ENCODE results near the gene FASTK. TPM values are rescaled to one million over a fixed set of nuclear protein-coding genes. Genes with fewer than 3 reads are reported as not detected.
A peak's percentile ranks its signal among the peaks of the same experiment; 100 is the strongest.

Gene FASTK
- total RNA-seq, 1 donor = 87.6 TPM

- no peak overlapping the region for H3K4me2 ChIP-seq (ENCODE audit: insufficient read depth, low read length)
- no peak for DNase-seq (ENCODE audit: insufficient read length, low spot score, missing footprints)
- H3K4me1 ChIP-seq (ENCODE audit: insufficient read depth, low read length) = no peaks in the 10 kb centered on the region
- H2AFZ ChIP-seq (ENCODE audit: low read length) = no peak overlapping the region
- H3K9me3 ChIP-seq (ENCODE audit: low read depth, low read length) = no peaks in the 10 kb centered on the region
- H4K20me1 ChIP-seq (ENCODE audit: insufficient read depth, low read length) = peaks cover 26% of the 10 kb centered on the region
- no peaks in the 10 kb centered on the region for H3K27me3 ChIP-seq (ENCODE audit: insufficient read depth, low read length)
- no peak overlapping the region for H3K4me3 ChIP-seq (ENCODE audit: insufficient read depth, low read length)
- H3K27ac ChIP-seq (ENCODE audit: low read depth, low read length) = no peak overlapping the region
- H3K36me3 ChIP-seq (ENCODE audit: insufficient read depth, low read length) = peaks cover 22% of the 10 kb centered on the region
- no peaks in the 10 kb centered on the region for H3K79me2 ChIP-seq (ENCODE audit: insufficient read depth, low read length)
- TF ChIP-seq, protein P1, sequence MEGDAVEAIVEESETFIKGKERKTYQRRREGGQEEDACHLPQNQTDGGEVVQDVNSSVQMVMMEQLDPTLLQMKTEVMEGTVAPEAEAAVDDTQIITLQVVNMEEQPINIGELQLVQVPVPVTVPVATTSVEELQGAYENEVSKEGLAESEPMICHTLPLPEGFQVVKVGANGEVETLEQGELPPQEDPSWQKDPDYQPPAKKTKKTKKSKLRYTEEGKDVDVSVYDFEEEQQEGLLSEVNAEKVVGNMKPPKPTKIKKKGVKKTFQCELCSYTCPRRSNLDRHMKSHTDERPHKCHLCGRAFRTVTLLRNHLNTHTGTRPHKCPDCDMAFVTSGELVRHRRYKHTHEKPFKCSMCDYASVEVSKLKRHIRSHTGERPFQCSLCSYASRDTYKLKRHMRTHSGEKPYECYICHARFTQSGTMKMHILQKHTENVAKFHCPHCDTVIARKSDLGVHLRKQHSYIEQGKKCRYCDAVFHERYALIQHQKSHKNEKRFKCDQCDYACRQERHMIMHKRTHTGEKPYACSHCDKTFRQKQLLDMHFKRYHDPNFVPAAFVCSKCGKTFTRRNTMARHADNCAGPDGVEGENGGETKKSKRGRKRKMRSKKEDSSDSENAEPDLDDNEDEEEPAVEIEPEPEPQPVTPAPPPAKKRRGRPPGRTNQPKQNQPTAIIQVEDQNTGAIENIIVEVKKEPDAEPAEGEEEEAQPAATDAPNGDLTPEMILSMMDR (IDR thresholded peaks at IDR 0.05; ENCODE audit: extremely low read depth, low read depth, low read length) = no peak
These were observed 42.7 kb upstream of the FASTK start for GRCh38 chr7:151123158-151123821.

- Histone ChIP-seq H3K9me3 (ENCODE audit: low read depth, low read length) (no peaks in the 10 kb centered on the region), H2AFZ (ENCODE audit: low read length) (no peak overlapping the region), H4K20me1 (ENCODE audit: insufficient read depth, low read length) (peaks cover 30% of the 10 kb centered on the region), H3K4me2 (ENCODE audit: insufficient read depth, low read length) (no peak overlapping the region), H3K27ac (ENCODE audit: low read depth, low read length) (no peak overlapping the region), H3K79me2 (ENCODE audit: insufficient read depth, low read length) (peaks cover 3% of the 10 kb centered on the region), H3K36me3 (ENCODE audit: insufficient read depth, low read length) (peaks cover 18% of the 10 kb centered on the region), H3K4me3 (ENCODE audit: insufficient read depth, low read length) (no peak overlapping the region), H3K27me3 (ENCODE audit: insufficient read depth, low read length) (no peaks in the 10 kb centered on the region), H3K4me1 (ENCODE audit: insufficient read depth, low read length) (no peaks in the 10 kb centered on the region)
- TF ChIP-seq, protein P1 (IDR thresholded peaks at IDR 0.05; ENCODE audit: extremely low read depth, low read depth, low read length) = no peak
- DNase-seq (ENCODE audit: insufficient read length, low spot score, missing footprints) = no peak
These were observed 42.2 kb upstream of the FASTK start for GRCh38 chr7:151122796-151123157.

- no peaks in the 10 kb centered on the region for H3K9me3 ChIP-seq (ENCODE audit: low read depth, low read length)
- peaks cover 22% of the 10 kb centered on the region for H3K36me3 ChIP-seq (ENCODE audit: insufficient read depth, low read length)
- H3K27ac ChIP-seq (ENCODE audit: low read depth, low read length) = no peak overlapping the region
- H2AFZ ChIP-seq (ENCODE audit: low read length) = no peak overlapping the region
- H3K4me2 ChIP-seq (ENCODE audit: insufficient read depth, low read length) = no peak overlapping the region
- H4K20me1 ChIP-seq (ENCODE audit: insufficient read depth, low read length) = peaks cover 30% of the 10 kb centered on the region
- TF ChIP-seq, protein P1 (IDR thresholded peaks at IDR 0.05; ENCODE audit: extremely low read depth, low read depth, low read length) = no peak
- no peaks in the 10 kb centered on the region for H3K27me3 ChIP-seq (ENCODE audit: insufficient read depth, low read length)
- H3K4me3 ChIP-seq (ENCODE audit: insufficient read depth, low read length) = no peak overlapping the region
- DNase-seq (ENCODE audit: insufficient read length, low spot score, missing footprints) = no peak
- peaks cover 8% of the 10 kb centered on the region for H3K79me2 ChIP-seq (ENCODE audit: insufficient read depth, low read length)
- H3K4me1 ChIP-seq (ENCODE audit: insufficient read depth, low read length) = no peaks in the 10 kb centered on the region
These were observed 41.7 kb upstream of the FASTK start for GRCh38 chr7:151122276-151122675.

DNA sequence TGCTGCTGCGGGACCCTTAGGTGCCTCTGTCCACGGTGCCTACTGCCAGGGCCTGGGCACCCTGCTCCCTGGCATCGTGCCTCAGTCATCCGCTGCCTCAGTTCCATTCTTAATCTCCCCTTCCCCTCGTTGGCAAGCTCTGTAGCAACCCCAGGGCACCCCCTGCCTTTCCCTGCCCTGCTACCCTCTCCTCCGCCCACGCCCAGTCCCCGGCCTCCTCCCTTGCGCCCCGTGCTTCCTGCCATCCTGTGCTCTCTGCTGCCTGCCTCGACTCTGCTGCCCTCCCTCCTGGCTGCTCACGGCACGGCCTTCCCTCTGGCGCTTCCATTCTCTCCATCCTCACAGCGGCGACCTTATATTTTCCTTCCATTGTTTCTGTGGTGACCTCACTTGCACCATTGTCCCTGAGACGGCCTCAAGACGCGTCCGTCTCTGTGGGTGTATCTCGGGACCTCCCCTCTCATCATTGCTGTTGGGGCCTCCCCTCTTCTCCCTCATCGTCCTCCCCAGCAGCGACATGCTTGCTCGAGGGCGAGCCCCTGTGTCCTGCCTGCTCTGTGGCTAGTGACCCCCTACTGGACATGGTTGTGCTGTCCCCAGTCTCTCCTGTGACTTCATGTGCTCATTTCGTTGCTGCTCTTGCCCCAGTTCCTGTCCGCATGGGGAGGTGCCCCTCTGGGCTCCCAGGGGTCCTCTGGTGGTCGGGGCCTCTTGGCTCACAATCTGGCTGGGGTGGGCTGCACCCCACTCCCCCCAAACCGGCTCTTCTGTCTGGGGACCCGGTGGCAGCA lies 41.0 kb upstream of the FASTK start:
- peaks cover 12% of the 10 kb centered on the region for H3K79me2 ChIP-seq (ENCODE audit: insufficient read depth, low read length)

More for the DNA sequence above, 41.0 kb upstream of the FASTK start:
- Histone ChIP-seq H3K36me3 (ENCODE audit: insufficient read depth, low read length) (peaks cover 22% of the 10 kb centered on the region), H3K27ac (ENCODE audit: low read depth, low read length) (no peak overlapping the region), H4K20me1 (ENCODE audit: insufficient read depth, low read length) (peaks cover 34% of the 10 kb centered on the region), H3K4me2 (ENCODE audit: insufficient read depth, low read length) (no peak overlapping the region), H3K27me3 (ENCODE audit: insufficient read depth, low read length) (no peaks in the 10 kb centered on the region), H3K4me1 (ENCODE audit: insufficient read depth, low read length) (no peaks in the 10 kb centered on the region), H3K4me3 (ENCODE audit: insufficient read depth, low read length) (no peak overlapping the region), H2AFZ (ENCODE audit: low read length) (no peak overlapping the region), H3K9me3 (ENCODE audit: low read depth, low read length) (no peaks in the 10 kb centered on the region)
- TF ChIP-seq, protein P1 (IDR thresholded peaks at IDR 0.05; ENCODE audit: extremely low read depth, low read depth, low read length) = no peak
- peak; percentile 94 for DNase-seq (ENCODE audit: insufficient read length, low spot score, missing footprints)
